HG03342 (cell line): Measurements from ENCODE around the gene LY6G6F.

Experiments
- ATAC-seq: cut with Tn5 transposase; IDR thresholded peaks from one replicate; pipeline ENCODE4 v1.9.1; 2021; ENCODE audit warnings: mild to moderate bottlenecking, moderate library complexity; ENCODE audit not compliant: unreplicated experiment

LY6G6F gene

DNA sequence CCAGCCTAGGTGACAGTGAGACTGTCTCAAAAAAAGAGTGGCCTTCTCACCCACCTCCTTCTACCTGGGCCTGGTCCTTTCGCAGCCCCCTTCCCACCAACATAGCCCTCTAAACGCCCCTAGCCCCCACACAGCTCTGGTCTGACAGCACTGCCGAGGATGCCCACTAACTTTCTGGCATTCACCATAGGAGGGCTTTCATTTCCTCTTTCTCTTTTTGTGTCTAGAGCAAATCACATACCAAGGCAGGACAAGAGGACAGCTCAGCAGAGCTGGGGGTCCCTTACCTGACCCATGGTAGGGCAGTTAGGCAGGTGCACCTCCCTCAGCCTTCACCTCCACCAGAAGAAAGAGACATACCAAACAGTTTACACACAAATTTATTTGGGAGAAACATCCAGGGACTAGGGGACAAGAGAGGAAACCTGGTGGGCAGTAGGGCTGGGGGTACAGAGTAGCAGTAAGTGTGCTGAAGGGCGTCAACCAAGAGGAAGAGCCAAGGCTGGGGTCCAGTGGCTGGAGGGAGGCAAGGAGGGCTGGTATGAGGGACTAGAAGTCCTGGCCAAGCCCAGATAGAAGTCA, 30.3 kb upstream of the LY6G6F start:
- ATAC-seq, result no peak

DNA sequence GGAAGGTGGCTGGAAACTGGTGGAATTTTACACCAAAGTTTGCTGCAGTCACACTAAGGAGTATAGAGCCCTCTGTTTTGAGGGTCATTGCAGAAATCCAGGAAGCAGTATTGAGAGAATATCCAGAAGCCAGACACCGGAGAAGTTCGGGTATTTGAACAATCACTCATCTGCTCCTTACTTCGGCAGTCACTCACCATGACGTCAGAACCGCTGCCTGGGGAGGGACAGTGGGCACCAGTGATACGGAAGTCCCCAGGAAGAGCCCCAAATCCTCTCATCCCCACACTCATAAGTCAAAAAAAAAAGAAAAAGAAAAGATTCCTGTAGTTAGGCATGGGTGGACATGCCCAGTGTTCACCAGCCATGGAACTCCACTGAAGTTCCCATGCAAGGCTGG, 29.8 kb upstream of the LY6G6F start:
- no peak for ATAC-seq

DNA sequence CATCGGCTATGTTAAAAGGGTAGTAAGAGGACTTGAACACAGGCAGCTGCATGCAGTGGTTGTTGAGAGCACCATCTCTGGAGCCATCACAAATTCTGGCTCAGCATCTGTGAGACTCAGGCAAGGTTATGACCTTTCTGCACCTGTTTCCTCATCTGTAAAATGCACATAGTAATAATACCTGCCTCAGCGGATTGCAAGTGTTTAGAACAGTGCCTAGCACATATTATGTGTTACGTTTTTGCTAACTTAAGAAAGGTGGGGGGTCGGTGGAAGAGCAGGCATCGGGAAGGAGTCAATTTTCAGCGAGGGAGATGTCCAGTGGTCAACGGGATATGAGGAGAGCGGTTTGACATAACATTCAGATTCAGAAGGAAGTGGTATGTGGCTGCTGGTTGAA, 28.7 kb upstream of the LY6G6F start:
- ATAC-seq, result no peak

DNA sequence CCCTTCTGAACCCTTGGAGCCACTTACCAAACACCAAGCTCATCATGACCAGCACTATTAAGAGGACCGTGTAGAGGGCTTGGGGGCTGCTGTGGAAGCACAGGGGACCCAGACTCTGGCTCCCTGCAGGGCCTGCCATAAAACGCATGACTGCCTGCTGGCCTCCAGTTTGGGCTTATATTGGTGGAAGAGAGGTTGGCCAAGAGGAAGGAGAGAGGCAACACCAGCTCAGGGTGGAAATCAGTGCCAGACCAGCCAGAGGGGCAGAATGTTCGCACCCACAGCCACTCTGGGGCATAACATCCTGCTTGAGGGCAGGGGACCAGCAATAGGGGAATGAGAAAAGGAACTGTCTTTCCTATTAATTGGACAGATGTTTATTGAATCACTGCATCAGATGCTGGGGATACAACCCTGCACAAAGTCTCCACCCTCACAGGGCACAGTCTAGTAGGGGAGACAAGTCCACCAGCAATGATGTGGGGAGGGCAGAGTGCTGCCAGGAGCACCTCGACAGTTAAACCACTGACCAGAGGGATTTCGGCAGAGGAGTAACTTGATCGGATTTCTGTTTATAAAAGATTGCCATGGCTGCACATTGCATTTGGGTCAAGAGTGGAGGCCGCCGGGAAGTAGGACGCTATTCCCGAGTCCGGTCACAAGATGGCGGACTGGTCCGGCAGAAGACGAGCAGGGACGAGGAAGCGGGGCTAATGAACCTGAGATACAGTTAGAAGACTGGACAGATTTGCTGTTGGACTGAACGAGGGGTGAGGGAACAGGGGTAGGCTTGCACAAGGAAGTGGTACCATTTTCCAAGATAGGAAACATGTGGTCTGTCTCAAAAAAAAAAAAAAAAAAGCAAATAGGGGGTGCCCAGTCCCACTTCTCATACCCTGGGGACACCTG, 26.2 kb upstream of the LY6G6F start, which contains the start of gene LY6G5C:
LY6G5C (minus strand) TSS at position 842 of the 909 bp plus-strand sequence; CDS start at position 148, 694 bp downstream.
- no peak for ATAC-seq

DNA sequence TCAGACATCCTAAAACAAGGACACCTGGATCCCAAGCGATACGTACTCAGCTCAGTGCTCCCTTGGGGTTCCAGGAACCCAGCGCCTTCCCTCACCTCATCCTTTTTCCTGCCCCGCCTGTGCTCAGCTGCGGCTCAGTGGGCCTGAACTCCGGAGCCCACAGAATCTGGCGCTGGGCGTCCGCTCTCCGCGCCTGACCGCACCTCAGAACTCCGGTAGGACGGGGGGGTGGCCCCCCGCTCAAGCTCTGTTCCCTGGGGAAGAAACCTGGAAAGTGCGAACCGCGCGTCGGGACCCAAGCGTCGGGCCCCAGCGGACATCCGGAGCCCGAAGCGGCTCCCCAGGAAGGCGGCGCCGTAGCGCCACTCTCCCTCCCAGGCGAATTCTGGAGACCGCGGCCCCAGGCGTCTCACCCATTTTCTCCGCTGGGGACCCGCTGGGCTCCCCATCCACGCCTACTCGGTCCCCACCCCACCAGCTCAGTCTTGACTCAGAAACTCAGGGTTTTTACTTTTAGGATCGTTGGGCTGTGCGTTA, 25.5 kb upstream of the LY6G6F start:
- no peak for ATAC-seq

DNA sequence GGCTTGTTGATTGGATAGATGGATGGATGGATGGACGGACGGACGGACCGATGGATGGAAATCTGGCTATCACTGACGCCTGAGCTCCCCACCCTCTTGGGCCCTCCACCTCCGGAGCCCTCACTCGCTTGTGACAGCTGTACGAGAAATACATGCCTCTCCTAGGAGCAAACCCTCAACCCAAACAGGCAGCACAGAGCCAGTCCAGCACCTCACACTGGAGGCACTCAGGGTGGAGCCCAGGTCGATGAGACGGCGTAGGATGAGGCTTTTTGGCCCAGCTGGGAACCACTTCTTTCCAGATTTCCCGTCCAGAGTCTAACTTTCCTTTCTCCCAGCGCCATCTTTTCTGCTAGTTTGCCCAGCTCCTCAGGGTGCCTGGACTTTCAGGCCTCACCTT, 23.1 kb upstream of the LY6G6F start:
- no peak for ATAC-seq

DNA sequence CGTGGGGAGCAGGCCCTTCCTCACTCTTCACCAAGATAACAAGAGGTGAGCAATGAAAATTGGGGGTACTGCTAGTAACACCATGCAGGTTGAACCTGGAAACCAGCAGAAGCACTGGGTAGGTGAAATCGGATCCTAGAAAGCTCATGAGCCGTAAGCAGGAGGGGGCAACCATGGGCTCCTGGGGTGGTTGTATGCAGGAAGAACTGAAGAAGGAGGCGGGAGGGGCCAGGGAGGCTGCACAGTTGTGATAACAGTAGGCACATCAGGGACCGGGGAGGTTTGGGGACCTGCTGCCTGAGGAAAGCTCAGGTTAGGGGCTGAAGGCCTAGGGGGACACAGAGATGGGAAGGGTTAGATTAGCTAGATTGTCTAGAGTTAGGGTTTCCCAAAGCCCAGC, 20.2 kb upstream of the LY6G6F start:
- ATAC-seq, result no peak

DNA sequence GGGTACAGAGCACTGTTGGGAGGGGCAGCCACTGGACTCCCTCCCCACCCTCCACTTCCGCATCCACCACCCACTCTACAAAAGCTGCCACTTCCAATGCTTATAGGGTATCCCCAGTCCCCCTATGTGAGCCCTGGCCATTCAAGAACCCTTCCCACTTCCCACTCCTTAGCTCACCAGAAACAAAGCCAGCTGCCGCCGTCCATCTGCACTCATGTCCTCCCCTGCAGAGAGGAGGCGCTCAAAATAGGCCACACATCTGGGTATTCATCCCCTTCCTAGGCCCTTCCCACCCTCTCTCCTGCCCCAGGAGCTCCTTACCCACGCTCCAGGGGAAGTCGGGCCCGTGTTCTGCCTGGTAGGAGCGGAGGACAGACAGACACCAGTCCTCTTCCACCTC, 19.3 kb upstream of the LY6G6F start:
- no peak for ATAC-seq

DNA sequence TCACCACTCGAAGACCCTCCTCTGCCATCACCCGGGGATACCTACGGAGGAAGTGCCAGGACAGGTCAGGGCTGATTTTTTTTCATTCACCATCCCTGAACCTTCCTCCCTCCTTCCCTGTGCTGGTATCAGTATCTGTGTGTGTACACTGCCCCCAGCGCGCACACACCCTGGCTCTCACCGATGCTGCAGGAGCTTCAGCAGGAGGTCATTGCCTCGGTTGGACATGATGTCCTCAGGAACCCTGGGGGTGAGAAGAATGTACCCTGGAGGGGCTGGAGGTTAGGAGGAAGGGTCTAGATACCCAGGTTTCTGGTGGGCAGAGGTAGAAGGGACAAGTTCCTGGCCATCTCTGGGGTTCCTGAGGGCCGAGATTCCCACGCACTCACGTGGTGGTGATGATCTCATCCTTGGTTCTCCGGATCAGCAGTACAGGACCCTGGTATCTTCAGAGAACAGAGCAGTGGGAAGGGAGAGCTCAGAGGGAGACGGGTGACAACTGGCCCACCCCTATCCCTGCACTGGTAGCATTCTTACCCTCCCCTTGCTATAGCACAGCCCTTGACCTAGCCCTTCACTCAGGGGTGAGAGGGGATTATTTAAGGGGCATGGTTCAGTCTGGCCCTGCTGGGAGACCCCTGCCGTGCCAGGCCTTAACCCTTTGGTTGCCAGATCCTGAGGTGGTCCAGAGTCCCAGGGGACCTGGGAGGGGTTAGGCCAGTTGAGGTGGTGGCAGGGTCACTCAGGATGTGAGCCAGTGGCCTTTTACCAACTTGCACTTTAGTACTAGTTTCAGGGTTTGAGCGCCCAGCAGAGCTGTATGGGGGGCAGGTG, 18.6 kb upstream of the LY6G6F start:
- no peak for ATAC-seq

DNA sequence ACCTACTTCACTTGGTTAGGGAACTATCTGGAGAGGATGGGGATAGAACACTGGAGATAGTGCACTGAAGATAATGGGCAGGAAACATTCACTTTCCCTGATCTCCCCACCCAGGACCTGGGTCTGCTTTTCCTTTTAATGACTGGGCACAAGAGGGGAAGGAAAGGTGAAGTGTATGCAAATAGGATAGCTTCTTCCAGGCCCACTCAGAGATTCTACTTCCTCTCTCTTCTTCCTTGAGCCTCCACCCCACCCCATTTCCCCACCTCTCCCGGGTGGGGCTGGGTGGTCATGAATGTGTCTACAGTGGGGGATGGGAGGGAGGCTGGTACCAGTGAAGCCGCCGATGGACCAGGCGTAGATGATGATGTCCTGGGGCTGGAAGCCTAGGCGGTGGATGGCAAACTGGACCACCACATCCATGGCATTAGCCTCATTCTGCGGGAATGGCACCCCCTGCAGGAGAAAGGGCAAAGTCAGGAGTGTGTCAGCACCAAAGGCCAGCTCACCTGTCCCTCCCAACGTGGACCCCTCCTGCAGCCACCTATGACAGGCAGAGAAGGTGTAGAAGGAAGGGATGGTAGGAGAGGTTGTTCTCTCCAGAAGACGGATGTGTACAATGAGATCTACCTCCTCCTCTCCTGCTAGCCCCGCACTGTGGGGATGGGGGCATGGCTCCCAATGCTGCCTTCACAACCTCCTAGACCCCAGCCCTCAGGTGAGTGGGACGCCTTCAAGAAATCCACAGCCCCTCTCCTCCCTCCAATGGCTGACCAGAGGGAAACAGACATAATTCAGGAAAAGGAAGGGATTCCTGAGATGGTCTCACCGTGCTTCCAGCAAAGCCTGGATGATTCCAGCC, 17.2 kb upstream of the LY6G6F start:
- no peak for ATAC-seq

DNA sequence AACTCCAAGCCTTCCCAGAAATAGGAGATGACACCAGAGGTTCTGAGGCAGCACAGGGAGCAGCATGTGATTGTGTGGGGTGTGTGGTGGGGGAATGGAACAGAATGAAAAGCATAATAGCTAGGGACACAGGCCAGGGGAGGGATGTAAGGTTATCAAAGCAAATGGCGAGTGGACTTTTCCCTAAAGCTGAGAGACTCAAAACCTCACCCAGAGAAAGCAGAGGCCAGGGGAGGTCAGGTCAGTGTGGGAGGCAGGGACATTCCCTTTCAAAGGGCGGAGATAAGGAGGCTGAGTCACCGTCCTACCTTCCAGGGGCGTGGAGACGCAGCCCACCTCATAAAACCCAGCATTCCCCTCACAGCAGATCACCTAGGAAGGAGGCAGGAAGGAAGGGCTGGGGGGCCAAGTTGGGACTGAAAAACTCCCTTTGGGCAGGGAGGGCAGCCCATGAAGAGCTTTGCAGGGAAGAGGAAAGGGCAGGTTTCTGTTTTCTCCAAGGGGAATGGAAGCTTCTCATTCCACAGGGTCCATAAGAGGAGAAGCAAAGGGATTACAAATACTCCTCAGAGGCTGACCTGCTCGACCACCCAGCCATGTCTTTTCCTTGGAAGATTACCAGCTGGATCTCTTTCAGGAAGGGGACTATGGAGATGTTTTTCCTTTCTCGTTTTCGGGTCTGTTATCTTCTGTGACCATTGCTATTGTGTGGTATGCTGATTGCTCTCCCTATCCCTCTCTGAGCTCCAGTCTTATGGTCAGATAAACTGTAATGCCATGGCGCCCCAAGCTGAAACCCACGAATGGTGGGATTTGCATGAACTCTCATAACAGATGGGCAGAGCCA, 16.2 kb upstream of the LY6G6F start:
- ATAC-seq, result no peak

DNA sequence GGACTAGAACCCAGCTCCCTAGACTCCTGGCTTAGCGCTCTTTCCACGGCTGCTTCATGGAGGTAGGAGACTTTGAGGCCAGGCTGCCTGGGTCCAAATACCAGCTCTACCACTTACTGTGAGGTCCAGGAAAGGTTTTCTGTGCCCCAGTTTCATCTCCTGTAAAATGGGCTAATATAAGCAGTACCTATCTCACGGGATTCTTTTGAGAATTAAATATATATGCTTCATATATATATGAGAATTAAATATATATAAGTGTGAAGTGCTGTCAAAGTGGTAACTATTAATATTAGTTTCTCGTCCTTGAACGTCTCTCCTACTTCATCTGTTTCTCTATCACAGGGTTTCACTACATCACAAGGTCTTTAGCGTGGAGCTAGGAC, 15.6 kb upstream of the LY6G6F start:
- no peak for ATAC-seq

DNA sequence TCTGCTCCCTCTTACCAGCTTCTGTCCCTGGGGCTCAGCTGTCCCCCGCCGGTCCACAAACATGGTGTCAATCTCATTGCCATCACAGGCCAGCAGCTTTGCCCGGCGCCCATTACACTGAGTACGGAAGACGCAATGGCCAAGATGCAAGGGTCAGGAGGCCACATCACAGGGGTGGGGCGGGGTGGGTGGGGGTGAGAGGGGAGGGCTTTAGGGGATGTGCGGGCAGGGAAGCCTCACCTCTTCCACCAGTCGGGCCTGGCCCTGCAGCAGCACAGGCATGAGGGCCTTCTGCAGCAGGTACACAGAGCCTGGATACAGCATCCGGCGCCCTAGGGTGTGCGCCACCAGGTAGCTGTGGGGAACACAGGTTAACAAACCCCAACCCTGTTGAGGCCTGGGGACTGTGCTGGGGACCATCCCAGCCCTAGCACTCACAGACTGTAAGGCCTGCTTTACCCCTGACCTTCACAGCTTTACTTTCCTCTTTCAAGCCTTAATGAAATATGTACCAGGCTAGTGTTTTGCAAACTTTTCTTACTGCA, 15.0 kb upstream of the LY6G6F start:
- ATAC-seq, result no peak

DNA sequence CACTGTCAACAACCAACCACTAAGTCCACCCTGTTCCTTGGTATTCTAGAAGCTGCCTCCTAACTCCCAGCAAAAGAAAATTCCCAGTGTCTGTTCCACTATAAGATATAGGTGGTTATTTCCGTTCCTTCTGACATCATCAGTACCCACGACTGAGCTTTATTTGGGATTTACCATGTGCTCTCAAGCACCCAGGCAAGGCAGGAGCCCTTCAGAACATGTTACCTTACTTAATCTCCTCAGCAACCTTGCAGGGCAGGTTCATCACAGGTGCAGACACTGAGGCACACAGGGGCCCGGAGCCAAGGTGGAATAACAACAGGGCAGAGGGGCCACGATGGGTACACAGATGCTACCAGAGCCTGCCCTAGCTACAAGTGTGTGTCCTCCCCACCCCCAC, 14.3 kb upstream of the LY6G6F start:
- no peak for ATAC-seq

DNA sequence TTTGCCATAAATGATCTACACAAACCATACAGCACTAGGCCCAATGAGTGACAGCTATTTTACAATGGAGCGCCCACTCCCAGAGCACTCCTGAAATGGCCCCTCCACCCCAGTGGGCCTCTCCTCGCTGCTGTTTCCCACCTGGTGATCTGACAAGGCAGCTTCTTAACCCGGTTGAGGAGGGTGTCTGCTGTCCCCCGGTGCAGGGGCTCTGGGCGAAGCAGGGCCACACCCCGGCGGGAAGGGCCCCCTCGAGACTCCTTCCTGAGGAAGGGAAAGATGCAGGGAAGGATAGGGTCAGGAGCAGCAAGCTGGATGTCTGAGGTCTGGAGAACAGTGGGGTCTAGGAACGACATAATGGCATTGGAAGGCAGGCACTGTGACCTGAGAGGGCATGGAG, 13.8 kb upstream of the LY6G6F start:
- no peak for ATAC-seq

DNA sequence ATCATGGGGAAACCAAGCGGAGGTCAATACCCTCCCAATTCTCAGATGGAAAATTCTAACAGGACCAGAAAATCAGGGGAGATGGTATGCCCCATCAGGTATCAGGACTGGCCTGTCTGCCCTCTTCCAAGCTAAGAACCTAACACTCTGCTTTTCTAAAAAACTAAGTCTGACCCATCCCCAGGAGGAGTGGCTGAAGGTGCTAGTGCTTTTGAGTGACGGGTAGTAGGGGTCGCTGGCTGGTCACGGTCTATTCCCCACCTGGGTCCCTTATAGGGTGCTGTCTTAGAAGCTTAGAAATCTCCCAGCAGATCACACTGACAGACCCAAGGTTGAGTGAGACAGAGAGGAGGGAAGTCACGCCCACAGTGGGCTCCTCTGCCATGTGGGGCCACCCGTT, 13.1 kb upstream of the LY6G6F start:
- ATAC-seq, result no peak

DNA sequence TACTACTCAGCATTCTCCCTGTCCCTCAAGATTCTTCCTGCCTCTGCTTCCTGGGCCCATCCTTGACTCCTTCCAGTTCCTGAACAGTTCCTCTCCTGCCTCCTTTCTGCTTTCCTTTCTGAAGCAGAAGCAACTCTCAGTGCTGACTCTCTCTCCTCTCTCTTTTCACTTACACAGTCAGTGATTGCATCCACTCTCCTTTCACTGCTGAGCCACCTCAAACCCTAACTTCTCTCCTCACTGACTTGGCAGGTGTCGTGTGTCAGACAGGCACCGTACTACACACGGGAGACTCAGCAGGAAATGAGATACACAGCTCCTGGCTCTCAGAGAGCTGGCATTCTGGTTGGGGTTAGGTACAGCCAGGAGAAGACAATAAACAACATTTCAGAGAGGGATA, 9.1 kb upstream of the LY6G6F start:
- ATAC-seq, result no peak

DNA sequence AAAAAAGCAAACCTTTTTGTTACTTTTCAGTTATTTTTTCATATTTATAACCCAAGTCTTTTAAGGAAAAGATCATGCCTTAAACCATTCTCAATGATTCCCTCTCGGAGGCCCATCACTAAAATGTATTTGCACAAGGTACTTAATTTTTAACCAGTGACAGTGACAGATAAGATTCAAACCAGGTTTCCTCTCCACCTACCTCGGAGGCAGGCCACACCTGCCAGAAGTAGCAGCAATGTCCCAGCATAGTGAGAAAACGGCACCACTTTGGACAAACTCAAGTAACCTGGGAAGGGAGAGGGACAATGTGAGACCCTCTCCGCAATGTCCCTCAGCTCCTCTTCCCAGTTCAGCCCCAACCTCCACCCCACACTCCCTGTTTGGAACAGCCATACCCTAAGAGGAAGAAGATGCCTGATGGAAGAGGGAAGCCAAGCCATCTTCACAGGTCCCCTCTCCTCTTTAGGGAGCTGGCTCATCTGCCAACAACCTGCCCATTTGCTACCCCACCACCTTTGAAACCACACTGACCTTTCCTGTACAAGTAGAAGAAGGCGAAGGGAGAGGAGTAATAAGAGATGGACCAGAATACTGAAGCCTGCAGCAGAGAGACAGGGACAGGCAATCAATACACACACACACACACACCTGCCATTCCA, 5.8 kb upstream of the LY6G6F start:
- ATAC-seq, result no peak
